BJ (cell line): ENCODE data around the gene FCHSD2. TPM values are rescaled to one million over a fixed set of nuclear protein-coding genes. Genes with fewer than 3 reads are reported as not detected.
"Not testable (repeated sequence)": the region's sequence is repeated elsewhere in the genome, so short reads cannot be mapped to it uniquely, and the experiment has no call there.

Experiments
- CTCF ChIA-PET: fragments of 350-600 bp; formaldehyde crosslinking; extraction: SDS; loops from one replicate; lab custom pipeline; 2021; ENCODE audit warnings: antibody characterized with exemption, inconsistent platforms; lab: Yijun Ruan, JAX
- POLR2A ChIA-PET: fragments of 300-600 bp; sonication (Branson Sonifier 250); formaldehyde crosslinking; extraction: SDS; loops from one replicate; lab custom pipeline; 2021; ENCODE audit warnings: antibody characterized with exemption; lab: Charles Lee
- DNase-seq: peaks from one replicate; pipeline ENCODE4 v3.0.0-alpha.2; 2011; ENCODE audit warnings: low read depth
- H3K27me3 ChIP-seq: 2 replicates; pipeline ENCODE4 v1.6.0; 2011; ENCODE audit warnings: low read length; ENCODE audit not compliant: control insufficient read depth, insufficient read depth
- H3K36me3 ChIP-seq: 2 replicates; pipeline ENCODE4 v1.5.1; 2011; ENCODE audit warnings: low read length; ENCODE audit not compliant: control insufficient read depth, insufficient read depth
- H3K4me3 ChIP-seq: 2 replicates; pipeline ENCODE4 v1.5.1; 2011; ENCODE audit warnings: low read depth, mild to moderate bottlenecking, control low read depth, low read length
- polyA plus RNA-seq: library from polyadenylated mRNA; depleted of rRNA; stranded (reverse); fragments of >200 nt; gene quantifications from 2 replicates; pipeline ENCODE4 v1.2.3, GENCODE V29; 2011
- TF ChIP-seq, protein P1 (sequence below): IDR thresholded peaks from 2 replicates; pipeline ENCODE4 v1.5.1; 2011; ENCODE audit warnings: low read depth, mild to moderate bottlenecking, control low read depth, inconsistent platforms, low read length, moderate library complexity; ENCODE audit not compliant: insufficient read depth

FCHSD2 gene
- polyA plus RNA-seq, 1 experiment: 24.9 TPM

- Histone ChIP-seq H3K27me3 (no peaks in the 10 kb centered on the region), H3K36me3 (no peaks in the 10 kb centered on the region), H3K4me3 (no peak overlapping the region)
- DNase-seq: no peak
- TF ChIP-seq, protein P1, sequence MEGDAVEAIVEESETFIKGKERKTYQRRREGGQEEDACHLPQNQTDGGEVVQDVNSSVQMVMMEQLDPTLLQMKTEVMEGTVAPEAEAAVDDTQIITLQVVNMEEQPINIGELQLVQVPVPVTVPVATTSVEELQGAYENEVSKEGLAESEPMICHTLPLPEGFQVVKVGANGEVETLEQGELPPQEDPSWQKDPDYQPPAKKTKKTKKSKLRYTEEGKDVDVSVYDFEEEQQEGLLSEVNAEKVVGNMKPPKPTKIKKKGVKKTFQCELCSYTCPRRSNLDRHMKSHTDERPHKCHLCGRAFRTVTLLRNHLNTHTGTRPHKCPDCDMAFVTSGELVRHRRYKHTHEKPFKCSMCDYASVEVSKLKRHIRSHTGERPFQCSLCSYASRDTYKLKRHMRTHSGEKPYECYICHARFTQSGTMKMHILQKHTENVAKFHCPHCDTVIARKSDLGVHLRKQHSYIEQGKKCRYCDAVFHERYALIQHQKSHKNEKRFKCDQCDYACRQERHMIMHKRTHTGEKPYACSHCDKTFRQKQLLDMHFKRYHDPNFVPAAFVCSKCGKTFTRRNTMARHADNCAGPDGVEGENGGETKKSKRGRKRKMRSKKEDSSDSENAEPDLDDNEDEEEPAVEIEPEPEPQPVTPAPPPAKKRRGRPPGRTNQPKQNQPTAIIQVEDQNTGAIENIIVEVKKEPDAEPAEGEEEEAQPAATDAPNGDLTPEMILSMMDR: no peak
- POLR2A ChIA-PET: no interaction called here
- CTCF ChIA-PET: no interaction called here
Measured at GRCh38 chr11:72983560-72983959, 158.6 kb downstream of the FCHSD2 start.

DNA sequence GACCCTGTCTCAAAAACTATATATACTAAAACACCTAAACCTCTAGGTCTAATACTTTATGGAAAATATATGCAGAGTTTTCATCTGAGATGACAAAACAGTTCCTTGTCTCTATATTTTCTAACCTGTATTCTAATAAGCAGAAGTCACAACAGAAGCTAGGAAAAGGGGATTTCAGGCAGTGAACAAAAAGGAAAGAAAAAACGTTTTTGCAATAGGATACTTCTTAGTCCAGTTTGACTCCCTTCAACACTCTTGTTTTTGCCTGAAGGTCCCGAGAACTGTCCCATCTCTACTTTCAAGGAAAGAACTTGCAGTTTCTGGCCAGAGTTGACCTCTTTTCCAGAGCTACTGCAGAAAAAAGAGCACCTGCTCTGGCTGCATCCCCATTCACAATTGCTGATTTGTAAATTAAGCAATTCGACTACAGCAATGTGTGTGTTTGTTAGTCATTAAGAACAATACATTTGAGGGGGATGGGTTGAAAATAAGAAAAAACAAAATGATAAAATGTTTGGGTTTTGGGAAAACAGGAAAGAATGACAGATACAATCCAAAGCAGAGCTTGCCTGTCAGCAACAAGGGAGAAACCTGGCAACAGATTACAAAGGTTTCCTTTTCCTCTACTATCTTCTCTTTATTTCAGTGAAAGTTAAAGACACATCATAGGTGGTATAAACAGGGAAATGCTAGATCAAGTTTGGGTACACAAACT is 160.0 kb downstream of the FCHSD2 start:
- ChIA-PET POLR2A (no interaction called here), CTCF (interaction anchor here (0.8 to 2.0 kb wide), 3 partner anchors 57 to 196 kb away, joined by 3 to 4 read pairs (median 3); no protein-coding TSS in a partner anchor)
- TF ChIP-seq, protein P1: no peak
- no peak for DNase-seq
- Histone ChIP-seq H3K27me3 (no peaks in the 10 kb centered on the region), H3K4me3 (no peak overlapping the region), H3K36me3 (0 out of 2 replicates have a peak, but pooled peaks cover 1% of the 10 kb centered on the region)

DNA sequence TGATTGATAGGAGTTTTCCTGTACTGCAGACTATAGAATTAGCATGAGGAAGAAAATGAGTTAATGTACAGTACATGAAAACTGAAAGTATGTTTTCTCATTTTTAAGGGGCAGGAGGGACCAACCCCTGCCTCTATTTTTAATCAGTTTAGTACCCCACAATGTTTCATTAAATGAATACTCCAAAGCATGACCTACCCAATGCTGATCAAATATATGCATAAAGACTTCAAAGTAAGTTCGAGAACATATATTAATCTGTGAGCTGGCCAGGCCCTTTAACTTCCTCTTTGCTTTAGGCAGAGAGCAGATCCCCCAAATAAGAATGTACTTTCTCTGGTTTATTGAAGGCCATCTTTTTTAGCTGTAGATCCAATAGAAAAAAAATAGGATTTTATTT is 161.0 kb downstream of the FCHSD2 start:
- DNase-seq: no peak
- no peaks in the 10 kb centered on the region for H3K27me3 ChIP-seq
- no peak overlapping the region for H3K4me3 ChIP-seq
- POLR2A ChIA-PET: no interaction called here
- TF ChIP-seq, protein P1: no peak
- CTCF ChIA-PET: interaction anchor here (0.8 to 2.0 kb wide), 3 partner anchors 9 to 197 kb away, joined by 3 to 4 read pairs (median 3); no protein-coding TSS in a partner anchor
- 0 out of 2 replicates have a peak, but pooled peaks cover 1% of the 10 kb centered on the region for H3K36me3 ChIP-seq

GRCh38 chr11:72977782-72978181 is 164.3 kb downstream of the FCHSD2 start:
- DNase-seq, POLR2A ChIA-PET, H3K36me3 ChIP-seq, H3K4me3 ChIP-seq, CTCF ChIA-PET, H3K27me3 ChIP-seq: not testable (repeated sequence)

- H3K36me3 ChIP-seq, H3K27me3 ChIP-seq, H3K4me3 ChIP-seq, DNase-seq: not testable (repeated sequence)
- ChIA-PET POLR2A (interaction anchor here (0.6 kb wide), 1 partner anchor 42 kb away, joined by 12 read pairs; no protein-coding TSS in a partner anchor), CTCF (interaction anchor here (0.8 kb wide), 1 partner anchor 45 kb away, joined by 3 read pairs; no protein-coding TSS in a partner anchor)
Measured at GRCh38 chr11:72976522-72976892, 165.6 kb downstream of the FCHSD2 start.

DNA sequence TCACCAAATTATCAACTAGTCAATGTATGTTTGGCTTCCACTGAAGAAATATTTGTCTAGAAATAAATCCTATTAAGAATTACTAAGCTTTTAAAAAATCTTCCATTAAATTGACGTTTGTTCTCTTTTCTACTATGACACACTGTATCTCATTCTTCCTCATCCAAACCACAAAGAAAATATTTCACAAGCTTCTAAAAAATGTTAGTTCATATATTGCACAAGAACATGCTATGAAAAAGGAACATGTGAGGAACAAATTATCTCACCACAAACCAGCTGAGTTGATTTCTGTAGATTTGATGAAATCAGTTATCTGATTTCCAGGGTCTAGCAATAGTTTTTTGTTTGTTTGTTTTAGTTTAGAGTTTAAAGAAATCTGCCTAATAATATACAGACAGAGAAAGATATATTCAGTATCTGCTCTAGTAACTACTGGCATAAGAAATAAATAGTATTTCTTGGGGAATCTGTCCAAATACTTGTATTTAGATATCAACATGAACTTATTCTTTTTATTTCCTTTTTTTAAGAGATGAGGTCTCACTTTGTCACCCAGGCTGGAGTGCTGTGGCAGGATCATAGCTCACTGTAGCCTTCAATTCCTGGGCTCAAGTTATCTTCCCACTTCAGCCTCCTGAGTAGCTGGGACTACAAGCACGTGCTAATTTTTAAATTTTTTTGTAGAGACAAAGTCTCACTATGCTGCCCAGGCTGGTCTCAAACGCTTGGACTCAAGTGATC is 166.2 kb downstream of the FCHSD2 start:
- H3K27me3 ChIP-seq: no peaks in the 10 kb centered on the region
- 0 out of 2 replicates have a peak, but pooled peaks cover 1% of the 10 kb centered on the region for H3K36me3 ChIP-seq
- POLR2A ChIA-PET: interaction anchor here (0.6 kb wide), 1 partner anchor 77 kb away, joined by 3 read pairs; no protein-coding TSS in a partner anchor
- CTCF ChIA-PET: interaction anchor here (0.8 kb wide), 1 partner anchor 45 kb away, joined by 3 read pairs; no protein-coding TSS in a partner anchor
- DNase-seq: peak; percentile 87
- TF ChIP-seq, protein P1: no peak
- H3K4me3 ChIP-seq: no peak overlapping the region
